Neural progenitor cell (in vitro differentiated cells): ENCODE data around the gene GLYATL1. TPM values are rescaled to one million over a fixed set of nuclear protein-coding genes. Genes with fewer than 3 reads are reported as not detected.
A peak's percentile ranks its signal among the peaks of the same experiment; 100 is the strongest.

ENCODE experiments used
- DNase-seq: peaks from one replicate; pipeline ENCODE4 v3.0.0-alpha.2; 2016; ENCODE audit warnings: low spot score
- H2AFZ ChIP-seq: fragments of 200-600 bp; sonication (generic); replicated peaks from 2 replicates; pipeline ENCODE4 v1.6.1; 2016; ENCODE audit warnings: antibody characterized with exemption
- H3F3A ChIP-seq: fragments of 200-600 bp; sonication (generic); 2 replicates; pipeline ENCODE4 v1.6.1; 2016; ENCODE audit warnings: antibody characterized with exemption, low read depth
- H3K27ac ChIP-seq: fragments of 200-600 bp; sonication (generic); 2 replicates; pipeline ENCODE4 v1.5.1; 2016; ENCODE audit warnings: mild to moderate bottlenecking
- H3K27me3 ChIP-seq: fragments of 200-600 bp; sonication (generic); 2 replicates; pipeline ENCODE4 v1.6.1; 2016; ENCODE audit warnings: mild to moderate bottlenecking, moderate library complexity
- H3K36me3 ChIP-seq: fragments of 200-600 bp; sonication (generic); 2 replicates; pipeline ENCODE4 v1.5.1; 2016
- H3K4me1 ChIP-seq: fragments of 200-600 bp; sonication (generic); 2 replicates; pipeline ENCODE4 v1.6.1; 2016; ENCODE audit warnings: mixed run types
- H3K4me2 ChIP-seq: fragments of 200-600 bp; sonication (generic); 2 replicates; pipeline ENCODE4 v1.6.1; 2016
- H3K4me3 ChIP-seq: fragments of 200-600 bp; sonication (generic); 2 replicates; pipeline ENCODE4 v1.5.1; 2016
- H3K79me2 ChIP-seq: fragments of 200-600 bp; sonication (generic); 2 replicates; pipeline ENCODE4 v1.6.1; 2016; ENCODE audit warnings: low read depth
- H3K9ac ChIP-seq: fragments of 200-600 bp; sonication (generic); 2 replicates; pipeline ENCODE4 v1.6.1; 2016
- H3K9me3 ChIP-seq: fragments of 200-600 bp; sonication (generic); 2 replicates; pipeline ENCODE4 v1.5.1; 2016; ENCODE audit warnings: low read depth
- H4K20me1 ChIP-seq: fragments of 200-600 bp; sonication (generic); 2 replicates; pipeline ENCODE4 v1.6.1; 2016; ENCODE audit warnings: low read depth
- H3K27ac Mint-ChIP-seq: 3 replicates; pipeline ENCODE4 v1.8.0; 2021; ENCODE audit warnings: mixed read lengths
- H3K27me3 Mint-ChIP-seq: 2 replicates; pipeline ENCODE4 v1.8.0; 2022; ENCODE audit warnings: low read depth, mild to moderate bottlenecking, inconsistent platforms, moderate library complexity, mixed read lengths; ENCODE audit not compliant: insufficient read depth
- H3K36me3 Mint-ChIP-seq: 3 replicates; pipeline ENCODE4 v1.8.0; 2021; ENCODE audit warnings: mixed read lengths
- H3K4me1 Mint-ChIP-seq: 3 replicates; pipeline ENCODE4 v1.8.0; 2021; ENCODE audit warnings: mixed read lengths
- H3K4me3 Mint-ChIP-seq: 3 replicates; pipeline ENCODE4 v1.8.0; 2021; ENCODE audit warnings: mild to moderate bottlenecking, moderate library complexity, mixed read lengths
- H3K9me3 Mint-ChIP-seq: 3 replicates; pipeline ENCODE4 v1.8.0; 2020; ENCODE audit warnings: mixed read lengths
- CTCF ChIP-seq: fragments of 200-600 bp; sonication (generic); IDR thresholded peaks from 2 replicates; pipeline ENCODE4 v1.5.1; 2017; ENCODE audit warnings: antibody characterized with exemption, mild to moderate bottlenecking
- EZH2 ChIP-seq: fragments of 200-600 bp; sonication (generic); IDR thresholded peaks from 2 replicates; pipeline ENCODE4 v1.6.1; 2017; ENCODE audit warnings: antibody characterized with exemption, mild to moderate bottlenecking, moderate library complexity
- EZH2phosphoT487 ChIP-seq: fragments of 200-600 bp; sonication (generic); IDR thresholded peaks from 2 replicates; pipeline ENCODE4 v1.6.1; 2017; ENCODE audit warnings: antibody characterized with exemption
- total RNA-seq: library from RNA; depleted of rRNA; stranded (reverse); fragments of >200 nt; gene quantifications from 2 replicates; pipeline ENCODE4 v1.2.3, GENCODE V29; 2015; ENCODE audit warnings: low replicate concordance

GLYATL1 gene
- total RNA-seq, 1 donor from 2014 or later, result 9.1 TPM

GRCh38 chr11:58928107-58928499 lies 11.2 kb upstream of the GLYATL1 start:
- peak overlapping the region; percentile 87 for H2AFZ ChIP-seq

GRCh38 chr11:58928691-58929090 lies 10.6 kb upstream of the GLYATL1 start:
- DNase-seq, result no peak
- Mint-ChIP-seq H3K27me3 (peaks cover 5% of the 10 kb centered on the region), H3K36me3 (no peaks in the 10 kb centered on the region), H3K27ac (no peak overlapping the region), H3K4me3 (no peak overlapping the region), H3K4me1 (peaks cover 23% of the 10 kb centered on the region), H3K9me3 (no peaks in the 10 kb centered on the region)
- H2AFZ ChIP-seq, result peak overlapping the region; percentile 87
- no peaks in the 10 kb centered on the region for H3K79me2 ChIP-seq
- H3K4me1 ChIP-seq, result peaks cover 38% of the 10 kb centered on the region
- H3K36me3 ChIP-seq, result no peaks in the 10 kb centered on the region
- peaks cover 30% of the 10 kb centered on the region for H3F3A ChIP-seq
- H4K20me1 ChIP-seq, result no peaks in the 10 kb centered on the region
- H3K27me3 ChIP-seq, result no peaks in the 10 kb centered on the region
- TF ChIP-seq CTCF (no peak), EZH2phosphoT487 (no peak), EZH2 (no peak)
- H3K4me2 ChIP-seq, result peak overlapping the region; percentile 77
- no peak overlapping the region for H3K27ac ChIP-seq
- no peaks in the 10 kb centered on the region for H3K9me3 ChIP-seq
- peak overlapping the region; percentile 47 for H3K4me3 ChIP-seq
- no peak overlapping the region for H3K9ac ChIP-seq

More at GRCh38 chr11:58928107-58928499, 11.2 kb upstream of the GLYATL1 start:
- H3K79me2 ChIP-seq, result no peaks in the 10 kb centered on the region
- H3K4me3 ChIP-seq, result peak overlapping the region; percentile 47
- H3K9ac ChIP-seq, result no peak overlapping the region
- Mint-ChIP-seq H3K27me3 (peaks cover 5% of the 10 kb centered on the region), H3K4me1 (peaks cover 27% of the 10 kb centered on the region), H3K27ac (no peak overlapping the region), H3K9me3 (no peaks in the 10 kb centered on the region), H3K4me3 (peak overlapping the region; percentile 75), H3K36me3 (no peaks in the 10 kb centered on the region)
- H3F3A ChIP-seq, result peaks cover 30% of the 10 kb centered on the region
- peak; percentile 50 for DNase-seq
- no peak for TF ChIP-seq EZH2
- H3K27ac ChIP-seq, result peak overlapping the region; percentile 22
- H3K4me1 ChIP-seq, result peaks cover 43% of the 10 kb centered on the region
- no peaks in the 10 kb centered on the region for H4K20me1 ChIP-seq
- H3K27me3 ChIP-seq, result no peaks in the 10 kb centered on the region
- H3K4me2 ChIP-seq, result peak overlapping the region; percentile 77
- H3K9me3 ChIP-seq, result no peaks in the 10 kb centered on the region
- no peaks in the 10 kb centered on the region for H3K36me3 ChIP-seq

GRCh38 chr11:58930926-58931325 lies 8.4 kb upstream of the GLYATL1 start:
- Mint-ChIP-seq H3K27ac (no peak overlapping the region), H3K4me1 (peaks cover 16% of the 10 kb centered on the region), H3K36me3 (no peaks in the 10 kb centered on the region), H3K9me3 (no peaks in the 10 kb centered on the region), H3K4me3 (no peak overlapping the region), H3K27me3 (peaks cover 4% of the 10 kb centered on the region)
- H3K4me3 ChIP-seq, result no peak overlapping the region
- no peak for DNase-seq
- no peak overlapping the region for H3K27ac ChIP-seq
- no peak overlapping the region for H3K9ac ChIP-seq
- H3F3A ChIP-seq, result peaks cover 17% of the 10 kb centered on the region
- no peaks in the 10 kb centered on the region for H3K27me3 ChIP-seq
- no peaks in the 10 kb centered on the region for H4K20me1 ChIP-seq
- H3K79me2 ChIP-seq, result no peaks in the 10 kb centered on the region
- no peaks in the 10 kb centered on the region for H3K36me3 ChIP-seq
- H3K4me2 ChIP-seq, result no peak overlapping the region
- peaks cover 23% of the 10 kb centered on the region for H3K4me1 ChIP-seq
- TF ChIP-seq EZH2 (no peak), EZH2phosphoT487 (no peak), CTCF (no peak)
- no peak overlapping the region for H2AFZ ChIP-seq
- H3K9me3 ChIP-seq, result no peaks in the 10 kb centered on the region

- H3K4me3 Mint-ChIP-seq, result no peak overlapping the region
- Histone ChIP-seq H4K20me1 (no peaks in the 10 kb centered on the region), H3K27me3 (no peaks in the 10 kb centered on the region), H3F3A (peaks cover under 1% of the 10 kb centered on the region), H3K36me3 (no peaks in the 10 kb centered on the region), H3K27ac (no peak overlapping the region), H3K4me2 (no peak overlapping the region), H3K9ac (no peak overlapping the region), H3K4me3 (no peak overlapping the region), H3K4me1 (peaks cover 4% of the 10 kb centered on the region), H2AFZ (no peak overlapping the region), H3K79me2 (no peaks in the 10 kb centered on the region), H3K9me3 (no peaks in the 10 kb centered on the region)
- no peak for TF ChIP-seq CTCF
- TF ChIP-seq EZH2phosphoT487, result no peak
- TF ChIP-seq EZH2, result no peak
- no peak for DNase-seq
- H3K4me1 Mint-ChIP-seq, result no peaks in the 10 kb centered on the region
- peaks cover 4% of the 10 kb centered on the region for H3K27me3 Mint-ChIP-seq
- no peak overlapping the region for H3K27ac Mint-ChIP-seq
- no peaks in the 10 kb centered on the region for H3K36me3 Mint-ChIP-seq
- no peaks in the 10 kb centered on the region for H3K9me3 Mint-ChIP-seq
Measured at GRCh38 chr11:58933661-58934060, 5.6 kb upstream of the GLYATL1 start.
